GM12878 (cell line): ENCODE measurements around the gene TMPRSS7. TPM values are rescaled to one million over a fixed set of nuclear protein-coding genes. Genes with fewer than 3 reads are reported as not detected.
A peak's percentile ranks its signal among the peaks of the same experiment; 100 is the strongest.

Source experiments
- CBX5 ChIP-seq: sonication (generic); IDR thresholded peaks from 2 replicates; pipeline ENCODE4 v1.6.1; 2016; ENCODE audit warnings: low read depth, moderate library complexity, mild to moderate bottlenecking, inconsistent platforms
- CEBPZ ChIP-seq: fragments of 150-350 bp; IDR thresholded peaks from 2 replicates; pipeline ENCODE4 v1.6.1; 2016; ENCODE audit warnings: low read depth, low read length
- CHD4 ChIP-seq: fragments of 200-600 bp; sonication (generic); IDR thresholded peaks from 2 replicates; pipeline ENCODE4 v1.6.1; 2016; ENCODE audit warnings: mild to moderate bottlenecking
- HDAC6 ChIP-seq: fragments of 200-600 bp; sonication (generic); IDR thresholded peaks from one replicate; pipeline ENCODE4 v1.8.0; 2017; ENCODE audit warnings: antibody characterized with exemption; ENCODE audit not compliant: unreplicated experiment
- IKZF2 ChIP-seq, 2 experiments: fragments of 450-650 bp; IDR thresholded peaks; 2 replicates each; pipeline ENCODE4 v1.6.1; 2017; ENCODE audit warnings: mild to moderate bottlenecking in 2 of 2, moderate library complexity in 2 of 2
- MYC ChIP-seq: IDR thresholded peaks from 2 replicates; pipeline ENCODE4 v1.6.1; 2011; ENCODE audit warnings: mild to moderate bottlenecking, low read length, moderate library complexity, inconsistent platforms; ENCODE audit not compliant: insufficient read depth, insufficient replicate concordance, insufficient read length, severe bottlenecking
- PAX8 ChIP-seq: fragments of 450-650 bp; IDR thresholded peaks from 2 replicates; pipeline ENCODE4 v1.6.1; 2017; ENCODE audit warnings: mild to moderate bottlenecking, moderate library complexity
- RAD51 ChIP-seq: fragments of 450-650 bp; IDR thresholded peaks from 2 replicates; pipeline ENCODE4 v1.6.1; 2016; ENCODE audit warnings: moderate library complexity, mild to moderate bottlenecking, inconsistent platforms
- RFX5 ChIP-seq: IDR thresholded peaks from 2 replicates; pipeline ENCODE4 v1.6.1; 2011; ENCODE audit warnings: low read depth, low read length, improper control_type of control experiment
- SKIL ChIP-seq: fragments of 450-650 bp; IDR thresholded peaks from 2 replicates; pipeline ENCODE4 v1.6.1; 2017; ENCODE audit warnings: mild to moderate bottlenecking, low read depth, inconsistent platforms; ENCODE audit not compliant: poor library complexity, severe bottlenecking
- USF2 ChIP-seq: IDR thresholded peaks from 2 replicates; pipeline ENCODE4 v1.6.1; 2011; ENCODE audit warnings: low read depth, low read length, improper control_type of control experiment, borderline replicate concordance
- ZBTB4 ChIP-seq: fragments of 450-650 bp; formaldehyde crosslinking; IDR thresholded peaks from 2 replicates; pipeline ENCODE4 v1.4.0; 2022; ENCODE audit warnings: mild to moderate bottlenecking, moderate library complexity
- ZNF274 ChIP-seq: IDR thresholded peaks from one replicate; pipeline ENCODE4 v1.8.0; 2011; ENCODE audit not compliant: insufficient read length, insufficient read depth
- ZNF687 ChIP-seq: fragments of 450-650 bp; IDR thresholded peaks from 2 replicates; pipeline ENCODE4 v1.6.1; 2017; ENCODE audit warnings: mild to moderate bottlenecking, moderate library complexity
- polyA plus RNA-seq, 11 experiments: library from polyadenylated mRNA; depleted of rRNA in 4 of 11; unstranded in 6 of 11; stranded (reverse) in 5 of 11; fragments of >200 nt; fragmentation: Nextera tagmentation in 4 of 11; fragmentation: Illumina TruSeq in 1 of 11; extraction: Ambion mirVana in 4 of 11; extraction: Trizol in 1 of 11; gene quantifications; 1 replicate in 1 of 11; 2 replicates in 10 of 11; pipeline versions ENCODE4 v1.2.1 to v1.2.3, GENCODE V29; 2011 to 2016; ENCODE audit warnings: inconsistent platforms in 2 of 11, missing spikeins in 2 of 11, low read depth in 1 of 11
- total RNA-seq, 4 experiments: library from RNA; depleted of rRNA in 3 of 4; stranded (reverse); fragments of >200 nt in 3 of 4; fragmentation: Illumina TruSeq in 1 of 4; extraction: Trizol in 1 of 4; gene quantifications; 2 replicates each; pipeline versions ENCODE4 v1.2.1 to v1.2.3, GENCODE V29; 2013 to 2021

Gene TMPRSS7
- total and polyA plus RNA-seq, 10 of the 15 experiments (the other 5 are each of a cell fraction or from before 2014, with no cell fraction given) = 0.03 TPM; not detected in 9

- TF ChIP-seq ZNF687 = peak; percentile 94
- no peak for TF ChIP-seq RFX5
- no peak for TF ChIP-seq MYC
- peak; percentile 57; the same call in 1 of the 2 replicates for TF ChIP-seq ZBTB4 (CRISPR knock-in tag)
- TF ChIP-seq PAX8 = no peak
- TF ChIP-seq RAD51 = peak; percentile 72
- TF ChIP-seq HDAC6 = peak; percentile 18
- TF ChIP-seq USF2 = no peak; the same call in 1 of the 2 replicates
- TF ChIP-seq CHD4 = no peak
- TF ChIP-seq CBX5 = no peak
- TF ChIP-seq IKZF2 (IDR thresholded peaks at IDR 0.05) = peak; percentile 68 to 77
- TF ChIP-seq ZNF274 = no peak
- no peak for TF ChIP-seq CEBPZ
- TF ChIP-seq SKIL = no peak
These were observed 94.5 kb downstream of the TMPRSS7 start (continued) for GRCh38 chr3:112128843-112129727.
